HG03060 (cell line): Measurements from ENCODE around the gene RIMS4.

Experiments
- ATAC-seq: cut with Tn5 transposase; IDR thresholded peaks from one replicate; pipeline ENCODE4 v1.9.1; 2021; ENCODE audit warnings: low read depth, moderate number of reproducible peaks; ENCODE audit not compliant: unreplicated experiment

Gene RIMS4

GRCh38 chr20:44705364-44706094 is 104.8 kb downstream of the RIMS4 start:
- no peak for ATAC-seq

- ATAC-seq: no peak
Observed at GRCh38 chr20:44704551-44704971, 105.8 kb downstream of the RIMS4 start.

GRCh38 chr20:44703956-44704488 is 106.3 kb downstream of the RIMS4 start:
- no peak for ATAC-seq

- ATAC-seq: no peak
Observed at GRCh38 chr20:44703183-44703925, 107.0 kb downstream of the RIMS4 start.

GRCh38 chr20:44702776-44703175 is 107.6 kb downstream of the RIMS4 start:
- no peak for ATAC-seq

- no peak for ATAC-seq
Observed at GRCh38 chr20:44701858-44702256, 108.5 kb downstream of the RIMS4 start.
